Measurements from ENCODE around the gene LEFTY1.

LEFTY1 gene

GRCh38 chr1:225906467-225906866 lies 17.5 kb upstream of the LEFTY1 start:
- TF ChIP-seq, protein P1, sequence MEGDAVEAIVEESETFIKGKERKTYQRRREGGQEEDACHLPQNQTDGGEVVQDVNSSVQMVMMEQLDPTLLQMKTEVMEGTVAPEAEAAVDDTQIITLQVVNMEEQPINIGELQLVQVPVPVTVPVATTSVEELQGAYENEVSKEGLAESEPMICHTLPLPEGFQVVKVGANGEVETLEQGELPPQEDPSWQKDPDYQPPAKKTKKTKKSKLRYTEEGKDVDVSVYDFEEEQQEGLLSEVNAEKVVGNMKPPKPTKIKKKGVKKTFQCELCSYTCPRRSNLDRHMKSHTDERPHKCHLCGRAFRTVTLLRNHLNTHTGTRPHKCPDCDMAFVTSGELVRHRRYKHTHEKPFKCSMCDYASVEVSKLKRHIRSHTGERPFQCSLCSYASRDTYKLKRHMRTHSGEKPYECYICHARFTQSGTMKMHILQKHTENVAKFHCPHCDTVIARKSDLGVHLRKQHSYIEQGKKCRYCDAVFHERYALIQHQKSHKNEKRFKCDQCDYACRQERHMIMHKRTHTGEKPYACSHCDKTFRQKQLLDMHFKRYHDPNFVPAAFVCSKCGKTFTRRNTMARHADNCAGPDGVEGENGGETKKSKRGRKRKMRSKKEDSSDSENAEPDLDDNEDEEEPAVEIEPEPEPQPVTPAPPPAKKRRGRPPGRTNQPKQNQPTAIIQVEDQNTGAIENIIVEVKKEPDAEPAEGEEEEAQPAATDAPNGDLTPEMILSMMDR (IDR thresholded peaks at IDR 0.05), result no peak
- peak overlapping the region; percentile 52 for H3K27ac Mint-ChIP-seq
- peaks cover 11% of the 10 kb centered on the region for H3K27me3 Mint-ChIP-seq (ENCODE audit: low read depth, poor library complexity)
- no peaks in the 10 kb centered on the region for H3K4me1 Mint-ChIP-seq
- peaks cover 6% of the 10 kb centered on the region for H3K36me3 Mint-ChIP-seq (ENCODE audit: low read depth)
- no peak for DNase-seq
- no peak overlapping the region for H3K4me3 Mint-ChIP-seq
- H3K9me3 Mint-ChIP-seq, result no peaks in the 10 kb centered on the region

GRCh38 chr1:225903623-225904022 lies 14.7 kb upstream of the LEFTY1 start:
- Mint-ChIP-seq H3K36me3 (ENCODE audit: low read depth) (peaks cover 6% of the 10 kb centered on the region), H3K27ac (no peak overlapping the region), H3K9me3 (no peaks in the 10 kb centered on the region), H3K27me3 (ENCODE audit: low read depth, poor library complexity) (peaks cover 13% of the 10 kb centered on the region), H3K4me3 (no peak overlapping the region), H3K4me1 (peaks cover 11% of the 10 kb centered on the region)
- TF ChIP-seq, protein P1 (IDR thresholded peaks at IDR 0.05), result no peak
- DNase-seq, result no peak

- Mint-ChIP-seq H3K9me3 (no peaks in the 10 kb centered on the region), H3K36me3 (ENCODE audit: low read depth) (peaks cover 6% of the 10 kb centered on the region), H3K27ac (peak overlapping the region; percentile 5), H3K4me1 (peaks cover 19% of the 10 kb centered on the region), H3K4me3 (no peak overlapping the region), H3K27me3 (ENCODE audit: low read depth, poor library complexity) (peaks cover 3% of the 10 kb centered on the region)
- DNase-seq, result no peak
- TF ChIP-seq, protein P1 (IDR thresholded peaks at IDR 0.05), result no peak
Observed at GRCh38 chr1:225899044-225899925, 10.3 kb upstream of the LEFTY1 start.

GRCh38 chr1:225897595-225898514 lies 8.9 kb upstream of the LEFTY1 start:
- TF ChIP-seq, protein P1 (IDR thresholded peaks at IDR 0.05), result no peak
- Mint-ChIP-seq H3K27me3 (ENCODE audit: low read depth, poor library complexity) (peaks cover 6% of the 10 kb centered on the region), H3K36me3 (ENCODE audit: low read depth) (no peaks in the 10 kb centered on the region), H3K4me3 (no peak overlapping the region), H3K4me1 (peaks cover 19% of the 10 kb centered on the region), H3K27ac (no peak overlapping the region), H3K9me3 (no peaks in the 10 kb centered on the region)
- no peak for DNase-seq

DNA sequence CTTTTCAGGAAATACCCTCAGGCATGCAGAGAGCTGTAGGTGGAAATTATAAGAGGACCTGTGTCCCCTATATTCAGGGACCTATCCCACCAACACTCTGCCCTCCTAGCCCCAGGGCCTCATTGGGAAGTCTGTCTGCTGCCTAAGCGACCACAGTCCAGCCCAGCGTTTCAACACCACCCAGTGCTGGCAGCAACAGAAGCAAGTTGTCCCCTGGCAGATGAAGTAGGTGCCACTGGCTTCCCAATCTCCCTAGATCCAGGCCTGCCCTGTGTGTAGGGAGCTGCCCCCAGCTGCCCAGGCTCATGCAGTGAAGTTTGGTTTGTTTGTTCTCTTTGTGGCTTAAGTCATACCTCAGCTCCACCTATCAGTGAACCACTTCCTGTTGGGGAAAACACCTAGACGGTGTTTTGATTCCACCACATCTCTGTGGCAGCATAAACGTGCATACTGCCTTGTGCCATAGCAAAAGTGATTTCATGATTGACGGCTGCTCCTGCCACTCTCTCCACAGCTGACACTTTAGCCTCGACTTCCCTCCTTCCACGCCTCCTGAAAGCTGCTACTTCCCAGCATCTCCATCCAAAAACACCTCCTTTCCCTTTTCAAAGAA lies 8.1 kb upstream of the LEFTY1 start:
- no peak for DNase-seq
- H3K27me3 Mint-ChIP-seq (ENCODE audit: low read depth, poor library complexity), result peaks cover 6% of the 10 kb centered on the region
- peaks cover 19% of the 10 kb centered on the region for H3K4me1 Mint-ChIP-seq
- no peak overlapping the region for H3K27ac Mint-ChIP-seq
- TF ChIP-seq, protein P1 (IDR thresholded peaks at IDR 0.05), result no peak
- H3K36me3 Mint-ChIP-seq (ENCODE audit: low read depth), result no peaks in the 10 kb centered on the region
- H3K4me3 Mint-ChIP-seq, result no peak overlapping the region
- no peaks in the 10 kb centered on the region for H3K9me3 Mint-ChIP-seq

Measured in nephron progenitor cell (in vitro differentiated cells).